ENCODE measurements around the gene KRTAP10-3. TPM values are rescaled to one million over a fixed set of nuclear protein-coding genes. Genes with fewer than 3 reads are reported as not detected.
A peak's percentile ranks its signal among the peaks of the same experiment; 100 is the strongest.

KRTAP10-3 gene
- total and polyA plus RNA-seq, 2 of the 13 experiments (the other 11 are each of a cell fraction or from before 2014, with no cell fraction given) = not detected

GRCh38 chr21:44517175-44517899 lies 41.3 kb downstream of the KRTAP10-3 start (continued):
- TF ChIP-seq ZNF263 (CRISPR knock-in tag; IDR thresholded peaks at IDR 0.05) (0 out of 2 replicates have a peak, but pooled peaks have one; percentile 27), JDP2 (CRISPR knock-in tag; IDR thresholded peaks at IDR 0.05; ENCODE audit: borderline replicate concordance) (no peak), BRD4 (CRISPR knock-in tag; IDR thresholded peaks at IDR 0.05) (no peak), NFYB (CRISPR knock-in tag; IDR thresholded peaks at IDR 0.05) (peak; percentile 88), TAF1 (CRISPR knock-in tag; IDR thresholded peaks at IDR 0.05) (0 out of 2 replicates have a peak, but pooled peaks have one; percentile 38), NFE2L1 (CRISPR knock-in tag; IDR thresholded peaks at IDR 0.05; ENCODE audit: borderline replicate concordance) (no peak), ZNF101 (CRISPR knock-in tag; IDR thresholded peaks at IDR 0.05; ENCODE audit: borderline replicate concordance, low read depth) (no peak), ZFP1 (CRISPR knock-in tag; IDR thresholded peaks at IDR 0.05) (no peak), MYPOP (CRISPR knock-in tag; IDR thresholded peaks at IDR 0.05) (no peak; the same call in 1 of the 2 replicates), NFRKB (IDR thresholded peaks at IDR 0.05) (no peak), ZNF550 (CRISPR knock-in tag; IDR thresholded peaks at IDR 0.05; ENCODE audit: borderline replicate concordance) (no peak), MXD3 (CRISPR knock-in tag; IDR thresholded peaks at IDR 0.05) (no peak), ZNF350 (CRISPR knock-in tag; IDR thresholded peaks at IDR 0.05; ENCODE audit: borderline replicate concordance, low read depth) (no peak), U2AF1 (optimal IDR thresholded peaks at IDR 0.05; ENCODE audit: low read depth, low read length) (no peak), HOXA3 (CRISPR knock-in tag; IDR thresholded peaks at IDR 0.05) (peak; percentile 66; the same call in 1 of the 2 replicates), REL (CRISPR knock-in tag; conservative IDR thresholded peaks at IDR 0.05) (no peak), SAP130 (CRISPR knock-in tag; IDR thresholded peaks at IDR 0.05; ENCODE audit: low read depth) (peak; percentile 64), ZBTB39 (CRISPR knock-in tag; IDR thresholded peaks at IDR 0.05) (no peak), UBTF (CRISPR knock-in tag; IDR thresholded peaks at IDR 0.05) (no peak), ZNF580 (CRISPR knock-in tag; IDR thresholded peaks at IDR 0.05; ENCODE audit: borderline replicate concordance, low read depth) (no peak), SRF (IDR thresholded peaks at IDR 0.05; ENCODE audit: low read depth, low read length) (no peak), PCBP2 (optimal IDR thresholded peaks at IDR 0.05; ENCODE audit: low read depth, low read length, poor library complexity, severe bottlenecking) (no peak), RFX3 (CRISPR knock-in tag; IDR thresholded peaks at IDR 0.05) (no peak)
